ENCODE results near the gene CHAD. TPM values are rescaled to one million over a fixed set of nuclear protein-coding genes. Genes with fewer than 3 reads are reported as not detected.

CHAD gene
- total and polyA plus RNA-seq, 2 of the 13 experiments (the other 11 are each of a cell fraction or from before 2014, with no cell fraction given) = 1.4 TPM; not detected in 1

GRCh38 chr17:50440172-50440837, 28.4 kb downstream of the CHAD start (continued):
- TF ChIP-seq ZNF574 (CRISPR knock-in tag; IDR thresholded peaks at IDR 0.05) (peak; percentile 76), ZNF740 (CRISPR knock-in tag; IDR thresholded peaks at IDR 0.05) (no peak), ZNF709 (CRISPR knock-in tag; IDR thresholded peaks at IDR 0.05) (no peak), ZNF580 (CRISPR knock-in tag; IDR thresholded peaks at IDR 0.05; ENCODE audit: borderline replicate concordance, low read depth) (no peak), CERS6 (CRISPR knock-in tag; IDR thresholded peaks at IDR 0.05) (no peak), ZNF644 (CRISPR knock-in tag; IDR thresholded peaks at IDR 0.05; ENCODE audit: low read depth) (0 out of 2 replicates have a peak, but pooled peaks have one; percentile 34), RELA (CRISPR knock-in tag; IDR thresholded peaks at IDR 0.05) (no peak), AHDC1 (CRISPR knock-in tag; IDR thresholded peaks at IDR 0.05; ENCODE audit: borderline replicate concordance) (no peak), HMGA1 (CRISPR knock-in tag; conservative IDR thresholded peaks at IDR 0.05) (no peak), REPIN1 (CRISPR knock-in tag; IDR thresholded peaks at IDR 0.05; ENCODE audit: borderline replicate concordance, low read depth) (peak; percentile 67; the same call in 1 of the 2 replicates), ZFY (CRISPR knock-in tag; IDR thresholded peaks at IDR 0.05) (peak; percentile 29; the same call in 1 of the 2 replicates), ZNF276 (CRISPR knock-in tag; IDR thresholded peaks at IDR 0.05; ENCODE audit: low read depth) (no peak), HHEX (CRISPR knock-in tag; IDR thresholded peaks at IDR 0.05) (no peak), ZBTB46 (CRISPR knock-in tag; IDR thresholded peaks at IDR 0.05; ENCODE audit: borderline replicate concordance) (no peak), ZNF607 (CRISPR knock-in tag; IDR thresholded peaks at IDR 0.05; ENCODE audit: borderline replicate concordance) (peak; percentile 60; the same call in 1 of the 2 replicates)
